RCC 7860 (cell line): Measurements from ENCODE around the gene ZNF573.
A peak's percentile ranks its signal among the peaks of the same experiment; 100 is the strongest.
"Not testable (repeated sequence)": the region's sequence is repeated elsewhere in the genome, so short reads cannot be mapped to it uniquely, and the experiment has no call there.

Source experiments
- DNase-seq: peaks from one replicate; pipeline ENCODE4 v3.0.0-alpha.2; 2015; ENCODE audit warnings: low spot score
- FAIRE-seq: peaks from 2 replicates; lab custom pipeline; 2012; peaks lifted over from hg19 to GRCh38; lab: Jason Lieb, UNC

Gene ZNF573

GRCh38 chr19:37779127-37780005 is at the start of gene ZNF573:
Gene ZNF573 (minus strand): TSS chr19:37779586. CDS start chr19:37773729, 5,857 bp downstream.
- DNase-seq: peak; percentile 60
- FAIRE-seq: no peak

- no peak for FAIRE-seq
Observed at GRCh38 chr19:37817180-37817981, 38.0 kb upstream of the ZNF573 start.

DNA sequence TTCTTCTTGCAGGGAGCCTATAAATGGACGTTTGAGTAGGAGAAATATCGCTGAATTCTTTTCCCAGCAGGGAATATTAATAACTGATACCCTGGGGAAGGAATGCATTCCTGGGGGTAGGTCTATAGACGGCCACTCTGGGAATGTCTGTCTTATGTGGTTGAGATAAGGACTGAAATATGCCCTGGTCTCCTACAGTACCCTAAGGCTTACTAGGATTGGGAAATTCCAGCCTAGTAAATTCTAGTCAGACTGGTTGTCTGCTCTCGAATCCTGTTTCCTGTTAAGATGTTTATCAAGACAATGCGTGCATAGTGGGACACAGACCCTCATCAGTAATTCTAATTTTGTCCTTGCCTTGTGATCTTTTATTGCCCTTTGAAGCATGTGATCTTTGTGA is 36.2 kb upstream of the ZNF573 start:
- FAIRE-seq, DNase-seq: not testable (repeated sequence)

More at GRCh38 chr19:37817180-37817981, 38.0 kb upstream of the ZNF573 start:
- DNase-seq: no peak

- DNase-seq (no peak), FAIRE-seq (no peak)
Observed at GRCh38 chr19:37813340-37813739, 34.0 kb upstream of the ZNF573 start.

- DNase-seq (no peak), FAIRE-seq (no peak)
Observed at GRCh38 chr19:37809366-37809765, 30.0 kb upstream of the ZNF573 start.

DNA sequence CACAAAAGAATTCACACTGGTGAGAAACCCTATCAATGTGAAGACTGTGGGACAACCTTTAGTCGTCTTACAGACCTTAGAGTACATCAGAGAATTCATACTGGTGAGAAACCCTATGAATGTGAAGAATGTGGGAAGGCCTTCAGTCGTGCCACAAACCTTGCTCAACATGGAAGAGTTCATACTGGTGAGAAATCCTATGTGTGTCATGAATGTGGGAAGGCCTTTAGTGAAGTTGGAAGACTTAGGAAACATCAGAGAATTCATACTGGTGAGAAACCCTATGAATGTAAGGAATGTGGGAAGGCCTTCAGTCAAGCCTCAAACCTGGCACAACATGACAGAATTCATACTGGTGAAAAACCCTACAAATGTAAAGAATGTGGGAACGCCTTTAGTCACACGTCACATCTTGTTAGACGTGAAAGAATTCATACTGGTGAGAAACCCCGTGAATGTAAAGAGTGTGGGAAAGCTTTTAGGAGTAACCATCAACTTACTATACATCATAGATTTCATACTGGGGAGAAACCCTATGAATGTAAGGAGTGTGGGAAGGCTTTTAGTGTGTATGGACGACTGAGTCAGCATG is 24.0 kb upstream of the ZNF573 start:
- DNase-seq: no peak

DNA sequence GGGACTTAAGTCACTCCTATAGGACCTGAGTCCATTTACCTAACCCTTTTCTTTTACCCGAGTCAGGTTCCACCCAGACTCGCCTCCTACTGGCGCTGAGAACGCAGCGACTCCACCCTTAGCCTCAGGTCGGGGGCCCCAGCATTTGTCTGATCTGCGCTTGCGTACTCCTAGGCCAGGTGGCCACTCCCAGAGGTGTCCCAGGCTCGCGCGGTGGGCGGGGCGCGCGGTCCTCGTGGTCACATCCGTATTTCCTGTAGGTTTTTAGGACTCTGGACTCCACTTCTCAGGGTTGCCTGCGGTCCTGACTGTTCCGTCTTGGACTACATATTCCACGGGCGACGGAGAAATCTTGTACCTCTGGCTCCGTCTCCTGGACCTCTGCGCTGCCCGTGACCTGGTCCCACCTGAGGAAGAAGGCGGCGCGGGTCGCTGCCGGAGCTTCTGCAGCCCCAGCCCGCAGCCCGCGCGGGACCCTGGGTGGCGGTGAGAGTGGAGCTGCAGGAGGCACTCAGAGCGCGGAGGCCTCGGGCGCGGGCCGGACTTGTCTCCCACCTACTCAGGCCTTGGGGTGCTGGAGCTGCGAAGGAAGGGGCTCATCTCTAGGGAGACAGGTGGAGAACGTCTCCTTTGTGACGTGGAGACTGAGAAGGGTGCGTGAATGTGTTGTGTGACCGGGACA is 11.0 kb upstream of the ZNF573 start:
- FAIRE-seq: no peak
- DNase-seq: no peak

More for the DNA sequence above, 24.0 kb upstream of the ZNF573 start:
- no peak for FAIRE-seq

- no peak for FAIRE-seq
- no peak for DNase-seq
Observed at GRCh38 chr19:37778613-37779126, 716 bp downstream of the ZNF573 start.

- FAIRE-seq (no peak), DNase-seq (no peak)
Observed at GRCh38 chr19:37770985-37771384, 8.4 kb downstream of the ZNF573 start.

GRCh38 chr19:37763488-37763887 is 15.9 kb downstream of the ZNF573 start:
- DNase-seq (peak; percentile 14), FAIRE-seq (no peak)

DNA sequence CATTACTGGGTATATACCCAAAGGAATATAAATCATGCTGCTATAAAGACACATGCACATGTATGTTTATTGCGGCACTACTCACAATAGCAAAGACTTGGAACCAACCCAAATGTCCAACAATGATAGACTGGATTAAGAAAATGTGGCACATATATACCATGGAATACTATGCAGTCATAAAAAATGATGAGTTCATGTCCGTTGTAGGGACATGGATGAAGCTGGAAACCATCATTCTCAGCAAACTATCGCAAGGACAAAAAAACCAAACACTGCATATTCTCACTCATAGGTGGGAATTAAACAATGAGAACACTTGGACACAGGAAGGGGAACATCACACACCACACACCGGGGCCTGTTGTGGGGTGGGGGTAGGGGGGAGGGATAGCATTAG is 21.7 kb downstream of the ZNF573 start:
- FAIRE-seq, DNase-seq: not testable (repeated sequence)

DNA sequence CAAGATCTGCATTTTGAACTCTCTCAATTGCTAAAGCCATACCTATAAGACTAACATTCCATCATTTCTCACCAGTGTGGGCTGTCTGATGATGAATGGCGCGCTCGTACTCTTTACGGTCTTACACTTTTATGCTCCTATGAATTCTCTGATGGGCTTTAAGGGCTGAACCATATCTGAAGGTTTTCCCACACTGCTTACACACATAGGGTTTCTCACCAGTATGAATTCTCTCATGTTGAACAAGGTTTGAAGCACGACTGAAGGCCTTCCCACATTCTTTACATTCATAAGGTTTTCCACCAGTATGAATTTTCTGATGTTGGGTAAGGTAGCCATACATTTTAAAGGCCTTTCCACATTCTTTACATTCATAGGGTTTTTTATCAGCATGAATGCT is 41.0 kb downstream of the ZNF573 start:
- DNase-seq (no peak), FAIRE-seq (no peak)

- no peak for DNase-seq
- FAIRE-seq: no peak
Observed at GRCh38 chr19:37725181-37725580, 54.2 kb downstream of the ZNF573 start.

GRCh38 chr19:37719927-37720265 is 59.5 kb downstream of the ZNF573 start:
- FAIRE-seq (no peak), DNase-seq (no peak)

DNA sequence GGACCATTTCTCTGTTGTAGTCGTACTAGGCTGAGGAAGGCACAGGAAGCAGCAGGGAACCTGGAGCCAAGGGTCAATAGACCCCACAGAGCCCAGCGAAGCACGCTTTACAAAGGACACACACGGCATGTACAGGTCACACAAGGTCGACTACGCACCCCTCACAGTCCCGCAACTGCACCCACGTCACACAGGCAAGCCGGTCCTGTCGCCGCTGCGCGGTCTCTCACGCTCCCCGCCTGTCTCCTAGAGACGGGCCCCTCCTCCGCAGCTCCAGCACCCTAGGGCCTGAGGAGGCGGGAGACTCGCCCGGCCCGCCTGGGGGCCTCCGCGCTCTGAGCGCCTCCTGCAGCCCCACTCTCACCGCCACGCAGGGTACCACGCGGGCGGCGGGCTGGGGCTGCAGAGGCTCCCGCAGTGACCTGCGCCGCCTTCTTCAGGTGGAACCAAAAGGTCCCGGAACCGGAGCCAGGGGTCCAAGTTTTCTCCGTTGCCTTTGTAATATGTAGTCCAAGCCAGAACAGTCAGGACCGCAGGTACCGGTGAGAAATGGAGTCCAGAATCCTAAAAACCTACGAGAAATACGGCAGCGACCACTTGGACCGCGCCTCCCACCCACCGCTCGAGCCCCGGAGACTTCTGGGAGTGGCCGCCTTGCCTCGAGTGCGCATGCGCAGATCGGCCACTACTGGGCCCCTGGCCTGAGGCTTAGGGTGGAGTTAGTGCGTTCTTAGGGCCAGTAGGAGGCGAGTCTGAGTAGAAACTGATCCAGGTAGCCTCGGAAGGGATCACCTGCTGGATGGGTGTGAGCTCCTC is 60.1 kb downstream of the ZNF573 start, which contains the start of gene ZNF607:
ZNF607 (minus strand) TSS at position 651 of the 816 bp plus-strand sequence. CDS start 8,143 bp downstream, outside the sequence.
- peak; percentile 46 for FAIRE-seq
- DNase-seq: peak; percentile 81

- no peak for FAIRE-seq
- no peak for DNase-seq
Observed at GRCh38 chr19:37718304-37718703, 61.1 kb downstream of the ZNF573 start.

- FAIRE-seq (no peak), DNase-seq (no peak)
Observed at GRCh38 chr19:37716140-37716539, 63.2 kb downstream of the ZNF573 start.

GRCh38 chr19:37706052-37706605 is 73.3 kb downstream of the ZNF573 start:
- DNase-seq: no peak
- no peak for FAIRE-seq

DNA sequence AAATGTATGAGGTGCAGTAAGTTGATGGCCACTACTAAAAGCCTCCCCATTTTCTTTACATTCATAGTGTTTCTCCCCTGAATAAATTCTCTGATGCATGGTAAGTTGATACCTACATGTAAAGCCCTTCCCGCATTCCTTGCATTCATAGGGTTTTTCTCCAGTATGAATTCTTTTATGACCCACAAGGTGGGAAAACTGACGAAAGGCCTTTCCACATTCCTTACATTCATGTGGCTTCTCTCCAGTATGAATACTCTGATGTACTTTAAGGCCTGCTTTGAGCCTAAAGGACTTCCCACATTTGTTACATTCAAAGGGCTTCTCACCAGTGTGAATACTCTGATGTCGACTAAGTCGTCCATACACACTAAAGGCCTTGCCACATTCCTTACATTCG is 80.3 kb downstream of the ZNF573 start:
- FAIRE-seq: no peak
- DNase-seq: no peak
